Muscle layer of duodenum (tissue), 2 donors: Measurements from ENCODE around the gene ZC2HC1C.
A peak's percentile ranks its signal among the peaks of the same experiment; 100 is the strongest.

Source experiments
- H3K27ac ChIP-seq: one replicate; pipeline ENCODE4 v1.7.0; 2013; ENCODE audit warnings: mild to moderate bottlenecking, low read length
- H3K27me3 ChIP-seq: one replicate; pipeline ENCODE4 v1.7.0; 2013; ENCODE audit warnings: low read depth, mild to moderate bottlenecking, control low read depth, low read length
- H3K36me3 ChIP-seq, 2 donors: one replicate each; pipeline ENCODE4 v1.7.0; 2013; ENCODE audit warnings: low read length in 2 of 2, control low read depth in 1 of 2, mild to moderate bottlenecking in 1 of 2; ENCODE audit not compliant: insufficient read depth in 2 of 2, control insufficient read depth in 1 of 2
- H3K4me1 ChIP-seq, 2 donors: one replicate each; pipeline ENCODE4 v1.7.0; 2013; ENCODE audit warnings: low read length in 2 of 2, mild to moderate bottlenecking in 2 of 2, control low read depth in 1 of 2, moderate library complexity in 1 of 2; ENCODE audit not compliant: insufficient read depth in 2 of 2, control insufficient read depth in 1 of 2
- H3K4me3 ChIP-seq, 2 donors: one replicate each; pipeline ENCODE4 v1.7.0; 2013; ENCODE audit warnings: low read length in 2 of 2, low read depth in 1 of 2, mild to moderate bottlenecking in 1 of 2
- H3K9me3 ChIP-seq, 2 donors: one replicate each; pipeline ENCODE4 v1.7.0; 2013; ENCODE audit warnings: low read length in 2 of 2, control low read depth in 1 of 2, mild to moderate bottlenecking in 1 of 2; ENCODE audit not compliant: control insufficient read depth in 1 of 2
- donor health status: healthy.

Gene ZC2HC1C

GRCh38 chr14:75044752-75045151 is 24.7 kb upstream of the ZC2HC1C start:
- H3K4me3 ChIP-seq = no peak overlapping the region
- no peak overlapping the region for H3K27ac ChIP-seq
- H3K4me1 ChIP-seq = peaks cover 0 to 10% of the 10 kb centered on the region in 2 donors
- peaks cover 0 to 13% of the 10 kb centered on the region in 2 donors for H3K36me3 ChIP-seq
- no peaks in the 10 kb centered on the region for H3K9me3 ChIP-seq
- H3K27me3 ChIP-seq = no peaks in the 10 kb centered on the region

GRCh38 chr14:75046275-75046674 is 23.2 kb upstream of the ZC2HC1C start:
- Histone ChIP-seq H3K36me3 (peaks cover 0 to 13% of the 10 kb centered on the region in 2 donors), H3K4me3 (no peak overlapping the region), H3K27ac (no peak overlapping the region), H3K27me3 (no peaks in the 10 kb centered on the region), H3K4me1 (peaks cover 5 to 14% of the 10 kb centered on the region in 2 donors), H3K9me3 (no peaks in the 10 kb centered on the region)

- Histone ChIP-seq H3K4me3 (no peak overlapping the region), H3K27me3 (no peaks in the 10 kb centered on the region), H3K9me3 (no peaks in the 10 kb centered on the region), H3K27ac (no peak overlapping the region), H3K4me1 (peaks cover 5 to 14% of the 10 kb centered on the region in 2 donors), H3K36me3 (peaks cover 0 to 11% of the 10 kb centered on the region in 2 donors)
These were observed 22.5 kb upstream of the ZC2HC1C start for GRCh38 chr14:75046899-75047298.

- H3K36me3 ChIP-seq = peaks cover 0 to 5% of the 10 kb centered on the region in 2 donors
- no peak overlapping the region for H3K27ac ChIP-seq
- H3K9me3 ChIP-seq = no peaks in the 10 kb centered on the region
- no peaks in the 10 kb centered on the region for H3K27me3 ChIP-seq
- H3K4me1 ChIP-seq = peaks cover 5 to 10% of the 10 kb centered on the region in 2 donors
- no peak overlapping the region for H3K4me3 ChIP-seq
These were observed 21.9 kb upstream of the ZC2HC1C start for GRCh38 chr14:75047506-75047905.

GRCh38 chr14:75048101-75048500 is 21.3 kb upstream of the ZC2HC1C start:
- Histone ChIP-seq H3K4me1 (peaks cover 5 to 10% of the 10 kb centered on the region in 2 donors), H3K4me3 (no peak overlapping the region), H3K36me3 (peaks cover 0 to 4% of the 10 kb centered on the region in 2 donors), H3K27ac (no peak overlapping the region), H3K27me3 (no peaks in the 10 kb centered on the region), H3K9me3 (no peaks in the 10 kb centered on the region)

GRCh38 chr14:75049136-75049535 is 20.3 kb upstream of the ZC2HC1C start:
- Histone ChIP-seq H3K36me3 (peaks cover 0 to 4% of the 10 kb centered on the region in 2 donors), H3K4me1 (peaks cover 5 to 10% of the 10 kb centered on the region in 2 donors), H3K27ac (peak overlapping the region; percentile 28), H3K4me3 (no peak overlapping the region), H3K9me3 (no peaks in the 10 kb centered on the region), H3K27me3 (no peaks in the 10 kb centered on the region)

GRCh38 chr14:75049731-75050201 is 19.7 kb upstream of the ZC2HC1C start:
- H3K4me3 ChIP-seq = no peak overlapping the region
- peaks cover 5 to 10% of the 10 kb centered on the region in 2 donors for H3K4me1 ChIP-seq
- no peaks in the 10 kb centered on the region for H3K9me3 ChIP-seq
- no peaks in the 10 kb centered on the region for H3K27me3 ChIP-seq
- H3K27ac ChIP-seq = no peak overlapping the region
- H3K36me3 ChIP-seq = peaks cover 0 to 4% of the 10 kb centered on the region in 2 donors

GRCh38 chr14:75050852-75051555 is 18.4 kb upstream of the ZC2HC1C start, which contains the start of gene MLH3:
Gene MLH3, minus strand, starts transcription at chr14:75051467. Its CDS starts 1,812 bp downstream, at chr14:75049655.
- H3K27ac ChIP-seq = peak within 1 kb of the TSS; percentile 75
- no peaks in the 10 kb centered on the region for H3K27me3 ChIP-seq
- H3K9me3 ChIP-seq = no peaks in the 10 kb centered on the region
- H3K36me3 ChIP-seq = peaks cover 0 to 4% of the 10 kb centered on the region in 2 donors
- H3K4me1 ChIP-seq = peaks cover 5 to 10% of the 10 kb centered on the region in 2 donors
- H3K4me3 ChIP-seq = peak within 1 kb of the TSS; percentile 59 to 67

- Histone ChIP-seq H3K4me3 (peak overlapping the region; percentile 59 to 67), H3K27me3 (no peaks in the 10 kb centered on the region), H3K4me1 (peaks cover 5 to 10% of the 10 kb centered on the region in 2 donors), H3K27ac (peak overlapping the region; percentile 75), H3K9me3 (no peaks in the 10 kb centered on the region), H3K36me3 (peaks cover 0 to 4% of the 10 kb centered on the region in 2 donors)
These were observed 17.9 kb upstream of the ZC2HC1C start for GRCh38 chr14:75051556-75051899.

GRCh38 chr14:75053396-75054291 is 15.8 kb upstream of the ZC2HC1C start:
- Histone ChIP-seq H3K27ac (no peak overlapping the region), H3K4me1 (peaks cover 4 to 5% of the 10 kb centered on the region in 2 donors), H3K36me3 (peaks cover 0 to 4% of the 10 kb centered on the region in 2 donors), H3K4me3 (no peak overlapping the region), H3K27me3 (no peaks in the 10 kb centered on the region), H3K9me3 (no peaks in the 10 kb centered on the region)

GRCh38 chr14:75054421-75054820 is 15.0 kb upstream of the ZC2HC1C start:
- Histone ChIP-seq H3K4me3 (no peak overlapping the region), H3K27ac (no peak overlapping the region), H3K36me3 (peaks cover 0 to under 1% of the 10 kb centered on the region in 2 donors), H3K9me3 (no peaks in the 10 kb centered on the region), H3K27me3 (no peaks in the 10 kb centered on the region), H3K4me1 (peaks cover 4 to 5% of the 10 kb centered on the region in 2 donors)
